Epithelial cell of prostate (primary cell): ENCODE results near the gene HELZ2.
"Not testable (repeated sequence)": the region's sequence is repeated elsewhere in the genome, so short reads cannot be mapped to it uniquely, and the experiment has no call there.

ENCODE experiments used
- DNase-seq: peaks from one replicate; pipeline ENCODE4 v3.0.0-alpha.2; 2011; ENCODE audit warnings: low read depth, low spot score
- H3K27ac ChIP-seq: fragments of 450-650 bp; 2 replicates; pipeline ENCODE4 v1.5.1; 2017; ENCODE audit warnings: mild to moderate bottlenecking

The HELZ2 gene

DNA sequence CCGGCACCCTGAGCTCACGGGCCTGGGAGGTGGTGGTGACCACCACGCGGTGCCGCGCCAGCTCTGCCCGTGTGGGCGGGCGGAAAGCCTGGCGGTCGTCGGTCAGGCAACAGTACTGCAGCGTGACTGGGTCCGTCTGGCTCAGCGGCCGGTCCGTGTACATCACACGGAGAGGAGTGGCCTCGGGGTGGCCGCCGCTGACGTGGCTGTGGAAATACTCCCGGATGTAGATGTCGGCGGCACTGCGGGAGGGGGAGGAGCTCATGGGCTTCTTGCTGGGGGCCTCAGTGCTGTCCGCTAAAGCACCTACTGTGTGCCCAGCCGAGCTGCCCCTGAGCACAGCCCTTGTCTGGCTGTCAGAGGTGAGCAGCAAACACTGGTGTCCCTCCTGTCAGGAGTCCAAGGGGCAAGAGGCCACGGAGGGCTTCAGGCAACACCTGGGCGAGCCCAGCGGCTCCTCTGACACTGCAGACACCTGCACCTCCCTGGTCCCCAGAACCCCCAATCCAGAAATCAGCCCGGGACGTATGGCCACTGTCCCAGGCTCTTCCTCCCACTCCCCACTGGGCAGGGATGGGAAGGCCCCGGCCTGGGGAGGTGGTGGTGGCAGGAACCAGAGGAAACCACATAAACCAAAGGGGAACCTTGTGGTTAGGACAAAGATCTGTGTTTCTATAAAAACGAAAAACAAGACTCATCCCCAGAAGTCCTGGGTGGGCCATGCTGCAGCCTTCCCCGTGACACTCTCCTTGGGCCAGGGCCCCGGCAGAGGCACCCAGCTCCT lies 6.5 kb downstream of the HELZ2 start:
- H3K27ac ChIP-seq: no peak overlapping the region
- no peak for DNase-seq

DNA sequence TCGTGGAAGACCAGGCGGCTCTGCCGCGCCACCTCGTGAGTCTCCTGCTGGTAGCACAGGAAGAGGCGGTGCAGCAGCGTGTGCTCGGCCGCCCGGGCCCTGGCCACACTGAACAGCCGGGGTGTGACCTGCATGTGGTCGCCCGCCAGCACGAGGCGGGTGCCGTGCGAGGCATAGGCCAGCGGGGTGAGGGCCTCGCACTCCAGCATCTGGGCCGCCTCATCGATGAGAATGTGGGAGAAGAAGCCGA lies 7.0 kb downstream of the HELZ2 start:
- H3K27ac ChIP-seq: no peak overlapping the region

GRCh38 chr20:63566395-63567135 lies 7.5 kb downstream of the HELZ2 start:
- H3K27ac ChIP-seq: no peak overlapping the region
- DNase-seq: no peak

More for the DNA sequence above, 7.0 kb downstream of the HELZ2 start:
- no peak for DNase-seq

DNA sequence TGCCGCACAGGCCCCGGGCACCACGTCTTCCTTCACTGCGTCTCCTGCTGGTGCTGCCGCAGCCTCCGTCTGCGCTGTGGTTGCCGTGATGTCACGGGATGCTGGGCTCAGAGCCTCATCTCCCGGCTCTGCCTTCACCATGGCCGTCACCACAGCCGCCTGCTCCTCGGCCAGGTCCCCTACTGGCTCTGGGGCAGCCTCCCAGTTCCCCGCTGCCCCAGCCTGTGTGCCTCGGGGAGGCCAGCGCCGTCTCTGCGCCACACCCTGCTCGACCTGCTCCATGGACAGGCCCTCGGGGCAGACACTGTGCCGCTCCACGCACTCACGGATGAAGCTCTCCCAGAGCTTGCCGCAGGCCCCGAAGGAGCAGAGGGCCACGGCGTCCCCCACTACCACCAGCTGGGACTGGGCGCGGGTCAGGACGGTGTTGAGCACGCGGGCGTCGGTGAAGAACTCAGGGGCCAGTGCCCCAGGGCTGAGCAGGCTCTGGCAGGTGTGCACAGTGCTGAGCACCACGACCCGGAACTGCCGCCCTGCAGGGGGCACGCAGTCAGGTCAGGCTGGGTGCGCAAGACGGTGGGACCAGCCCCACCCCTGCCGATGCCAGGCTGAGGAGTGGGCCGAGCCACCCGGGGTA lies 8.2 kb downstream of the HELZ2 start:
- no peak for DNase-seq

DNA sequence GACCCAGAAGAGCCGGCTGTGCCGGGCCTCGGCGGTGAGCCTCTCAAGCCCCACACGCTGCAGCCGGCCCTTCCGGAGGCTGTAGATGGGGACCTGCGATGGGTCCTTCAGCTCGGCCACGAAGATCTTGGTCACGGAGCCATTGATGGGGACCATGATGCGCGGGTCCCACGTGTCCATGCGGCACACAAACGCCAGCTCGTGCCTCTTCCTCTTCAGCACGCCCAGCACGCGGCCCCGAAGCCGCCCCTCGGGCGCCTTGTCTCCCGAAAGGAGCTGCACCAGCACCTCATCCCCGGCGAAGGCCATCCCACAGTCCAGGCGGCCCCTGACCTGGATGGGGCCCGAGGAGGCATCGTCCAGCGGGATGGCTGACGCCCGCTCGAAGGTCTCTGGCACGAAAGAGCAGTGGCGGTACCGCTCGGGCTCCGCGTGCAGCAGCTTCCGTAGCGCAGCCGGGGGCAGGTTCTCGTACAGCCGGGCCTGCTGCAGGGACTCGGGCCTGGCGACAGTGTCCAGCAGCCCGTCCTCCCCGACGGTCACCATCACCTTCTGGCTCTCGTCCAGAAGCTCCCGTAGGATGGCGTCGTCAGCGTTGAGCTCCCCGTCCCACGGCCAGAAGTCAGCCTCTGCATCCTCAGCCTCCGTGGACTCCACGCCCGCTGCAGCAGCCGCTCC lies 8.9 kb downstream of the HELZ2 start:
- no peak for DNase-seq
- no peak overlapping the region for H3K27ac ChIP-seq

More for the DNA sequence above, 8.2 kb downstream of the HELZ2 start:
- no peak overlapping the region for H3K27ac ChIP-seq

- no peak for DNase-seq
- no peak overlapping the region for H3K27ac ChIP-seq
These were observed 9.8 kb downstream of the HELZ2 start for GRCh38 chr20:63564036-63564810.

DNA sequence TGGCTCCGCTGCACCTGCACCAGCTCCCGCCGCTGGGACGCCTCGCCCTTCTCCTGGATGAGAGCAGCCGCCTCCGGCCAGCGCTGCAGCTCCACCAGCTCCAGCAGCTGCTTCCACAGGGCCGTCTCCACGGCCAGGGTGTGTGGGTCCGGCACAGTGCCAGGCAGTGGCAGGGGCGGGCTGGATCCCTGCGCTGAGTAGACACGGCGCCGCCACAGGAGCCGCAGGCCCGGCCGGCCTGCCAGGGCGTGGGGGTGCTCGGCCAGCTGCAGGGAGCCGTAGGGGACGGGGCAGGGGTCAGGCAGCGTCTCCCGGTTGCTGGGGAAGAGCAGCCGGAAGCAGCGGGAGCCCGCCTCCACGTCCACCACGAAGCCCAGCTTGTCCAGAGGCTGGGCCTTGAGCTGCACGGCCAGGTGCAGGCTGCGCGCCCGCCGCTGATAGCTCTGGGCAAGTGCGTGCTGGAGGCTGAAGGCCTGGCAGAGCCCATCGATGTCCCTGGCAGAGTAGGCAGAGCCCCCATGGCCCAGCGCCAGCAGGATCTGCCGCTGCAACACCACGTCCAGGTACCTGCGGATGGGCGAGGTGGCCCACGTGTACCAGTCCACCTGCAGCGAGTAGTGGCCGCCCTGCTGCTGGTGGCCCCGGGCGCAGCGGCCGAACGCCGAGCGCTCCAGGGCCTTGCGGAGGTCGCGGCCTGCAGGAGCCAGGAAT lies 10.7 kb downstream of the HELZ2 start:
- H3K27ac ChIP-seq: no peak overlapping the region
- no peak for DNase-seq

GRCh38 chr20:63562461-63563224 lies 11.4 kb downstream of the HELZ2 start:
- no peak overlapping the region for H3K27ac ChIP-seq
- DNase-seq: no peak

DNA sequence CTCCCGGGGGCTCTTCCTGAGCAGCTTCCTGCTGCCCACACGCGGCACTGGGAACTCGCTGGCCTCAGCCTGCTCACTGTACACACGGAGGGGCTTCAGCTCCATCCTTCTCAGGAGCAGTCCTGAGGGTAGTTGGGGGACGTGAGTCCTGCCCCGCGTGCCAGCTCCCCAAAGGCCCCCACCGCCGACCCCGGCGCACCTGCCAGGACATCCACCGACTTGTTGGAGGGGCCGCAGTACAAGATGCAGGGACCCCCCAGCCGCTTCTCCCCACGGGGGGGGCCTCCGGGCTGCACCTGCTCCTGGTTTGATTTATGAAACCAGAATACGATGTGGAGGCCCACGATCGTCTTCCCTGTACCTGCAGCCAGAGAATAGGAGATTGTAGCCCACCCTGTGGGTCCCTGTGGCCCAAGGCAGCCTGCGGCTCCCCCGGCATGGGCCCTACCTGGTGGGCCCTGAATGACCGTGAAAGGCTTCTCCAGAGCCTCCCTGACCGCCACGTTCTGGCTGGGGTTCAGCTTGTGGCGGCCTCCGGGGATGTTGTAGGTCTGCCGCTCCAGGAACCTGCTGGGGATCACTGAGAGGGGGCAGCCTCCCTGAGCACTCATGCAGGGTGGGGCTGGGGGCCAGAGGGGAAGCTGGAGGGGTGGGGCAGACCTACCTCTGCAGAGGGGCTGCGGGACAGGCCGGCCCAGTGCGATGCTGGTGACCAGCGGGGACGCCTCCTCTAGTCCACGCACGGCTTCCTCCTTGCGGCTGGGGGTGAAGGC lies 12.2 kb downstream of the HELZ2 start:
- DNase-seq: no peak
- no peak overlapping the region for H3K27ac ChIP-seq

- DNase-seq: no peak
- H3K27ac ChIP-seq: no peak overlapping the region
These were observed 13.0 kb downstream of the HELZ2 start for GRCh38 chr20:63560856-63561609.

GRCh38 chr20:63560333-63560805 lies 13.7 kb downstream of the HELZ2 start:
- H3K27ac ChIP-seq: no peak overlapping the region

DNA sequence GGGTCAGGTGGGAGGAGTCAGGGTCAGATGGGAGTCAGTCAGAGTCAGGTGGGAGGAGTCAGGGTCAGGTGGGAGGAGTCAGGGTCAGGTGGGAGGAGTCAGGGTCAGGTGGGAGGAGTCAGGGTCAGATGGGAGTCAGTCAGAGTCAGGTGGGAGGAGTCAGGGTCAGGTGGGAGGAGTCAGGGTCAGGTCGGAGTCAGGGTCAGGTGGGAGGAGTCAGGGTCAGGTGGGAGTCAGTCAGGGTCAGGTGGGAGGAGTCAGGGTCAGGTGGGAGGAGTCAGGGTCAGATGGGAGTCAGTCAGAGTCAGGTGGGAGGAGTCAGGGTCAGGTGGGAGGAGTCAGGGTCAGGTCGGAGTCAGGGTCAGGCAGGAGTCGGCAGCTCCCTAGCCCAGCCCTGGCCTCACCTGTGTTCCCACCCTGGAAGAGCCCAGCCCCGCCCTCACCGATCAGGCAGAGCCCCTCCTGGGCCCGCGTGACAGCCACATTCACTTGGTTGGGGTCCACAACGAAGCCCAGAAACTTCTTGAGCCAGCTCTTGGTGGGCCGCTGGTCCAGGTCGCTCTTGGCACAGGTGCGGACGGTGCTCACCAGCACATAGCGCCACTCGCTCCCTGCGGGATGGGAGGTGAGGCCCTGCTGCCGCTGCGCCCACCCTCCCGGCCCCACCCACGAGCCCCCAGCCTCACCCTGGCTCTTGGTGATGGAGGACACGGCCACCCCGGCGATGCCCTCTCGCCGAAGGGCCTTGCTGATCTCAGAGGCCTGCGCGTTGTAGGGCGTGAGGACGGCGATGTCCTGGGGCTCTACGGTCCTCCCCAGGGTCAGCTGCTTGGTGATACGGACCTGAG lies 14.3 kb downstream of the HELZ2 start:
- DNase-seq, H3K27ac ChIP-seq: not testable (repeated sequence)

More at GRCh38 chr20:63560333-63560805, 13.7 kb downstream of the HELZ2 start:
- DNase-seq: no peak

GRCh38 chr20:63558804-63559484 lies 15.1 kb downstream of the HELZ2 start:
- DNase-seq: no peak
- H3K27ac ChIP-seq: no peak overlapping the region

GRCh38 chr20:63557481-63557891 lies 16.6 kb downstream of the HELZ2 start:
- no peak overlapping the region for H3K27ac ChIP-seq
- DNase-seq: no peak

- no peak for DNase-seq
- H3K27ac ChIP-seq: no peak overlapping the region
These were observed 17.1 kb downstream of the HELZ2 start for GRCh38 chr20:63556873-63557478.
